B cell (primary cell): ENCODE measurements around the gene AXL. TPM values are rescaled to one million over a fixed set of nuclear protein-coding genes. Genes with fewer than 3 reads are reported as not detected.

Experiments used
- ATAC-seq: fragments of 200-7000 bp; cut with Tn5 transposase; one replicate; pipeline ENCODE4 v1.10.0; 2021; ENCODE audit warnings: low read depth, mild to moderate bottlenecking, moderate number of reproducible peaks, moderate library complexity
- CTCF ChIA-PET: fragments of 350-600 bp; sonication (Branson Sonifier 250); formaldehyde crosslinking; loops from one replicate; lab custom pipeline; 2021; ENCODE audit warnings: antibody characterized with exemption, inconsistent platforms; lab: Charles Lee
- POLR2A ChIA-PET: fragments of 350-600 bp; sonication (Branson Sonifier 250); formaldehyde crosslinking; loops from one replicate; lab custom pipeline; 2021; ENCODE audit warnings: antibody characterized with exemption; lab: Charles Lee
- DNase-seq: peaks from one replicate; pipeline ENCODE4 v3.0.0; 2013
- H2AFZ ChIP-seq: 2 replicates; pipeline ENCODE4 v1.6.1; 2012; ENCODE audit warnings: mild to moderate bottlenecking, low read depth, low read length; ENCODE audit not compliant: insufficient read depth, poor library complexity, severe bottlenecking
- H3K27ac ChIP-seq, 2 donors: 1 replicate in 1 of 2; 2 replicates in 1 of 2; pipeline ENCODE4 v1.5.1; 2012 to 2013; ENCODE audit warnings: low read length in 2 of 2, mild to moderate bottlenecking in 2 of 2, moderate library complexity in 1 of 2
- H3K27me3 ChIP-seq, 4 experiments: fragments of 200-600 bp in 1 of 4; sonication (generic) in 1 of 4; replicated peaks in 1 of 4; 1 replicate in 2 of 4; 2 replicates in 2 of 4; pipeline versions ENCODE4 v1.6.1 to v1.7.0; 2013 to 2016; ENCODE audit warnings: low read length in 3 of 4, mild to moderate bottlenecking in 2 of 4, mixed read lengths in 1 of 4, moderate library complexity in 1 of 4; ENCODE audit not compliant: insufficient read depth in 4 of 4, control insufficient read depth in 3 of 4; ENCODE audit errors: control extremely low read depth in 1 of 4
- H3K36me3 ChIP-seq, 2 experiments: replicated peaks in 1 of 2; 1 replicate in 1 of 2; 2 replicates in 1 of 2; pipeline versions ENCODE4 v1.6.1 to v1.7.1; 2013; ENCODE audit warnings: low read length in 1 of 2; ENCODE audit not compliant: insufficient read depth in 2 of 2, control insufficient read depth in 1 of 2; ENCODE audit errors: control extremely low read depth in 1 of 2, extremely low read depth in 1 of 2
- H3K4me1 ChIP-seq, 2 donors: fragments of 200-600 bp in 1 of 2; sonication (generic) in 1 of 2; 1 replicate in 1 of 2; 2 replicates in 1 of 2; pipeline versions ENCODE4 v1.5.1 to v1.6.1; 2013 to 2017; ENCODE audit warnings: low read length in 2 of 2; ENCODE audit not compliant: control insufficient read depth in 2 of 2, insufficient read depth in 2 of 2
- H3K4me2 ChIP-seq: replicated peaks from 2 replicates; pipeline ENCODE3; 2012; ENCODE audit warnings: mild to moderate bottlenecking, low read depth, low read length; ENCODE audit not compliant: poor library complexity, severe bottlenecking
- H3K4me3 ChIP-seq, 5 experiments: fragments of 200-600 bp in 1 of 5; sonication (generic) in 1 of 5; 1 replicate in 3 of 5; 2 replicates in 2 of 5; pipeline versions ENCODE4 v1.5.1 to v1.7.0; 2011 to 2016; ENCODE audit warnings: low read length in 4 of 5, mild to moderate bottlenecking in 4 of 5, low read depth in 2 of 5, control low read depth in 1 of 5, moderate library complexity in 1 of 5; ENCODE audit not compliant: insufficient read depth in 1 of 5; ENCODE audit errors: control extremely low read depth in 1 of 5, extremely low read depth in 1 of 5
- H3K79me2 ChIP-seq: fragments of 200-600 bp; sonication (generic); one replicate; pipeline ENCODE4 v1.6.0; 2016; ENCODE audit warnings: low read length; ENCODE audit not compliant: control insufficient read depth, insufficient read depth
- H3K9ac ChIP-seq: fragments of 200-600 bp; sonication (generic); 2 replicates; pipeline ENCODE4 v1.6.1; 2017; ENCODE audit warnings: mild to moderate bottlenecking, low read length, moderate library complexity
- H3K9me3 ChIP-seq, 3 donors: one replicate each; pipeline versions ENCODE4 v1.6.1 to v1.7.1; 2013; ENCODE audit warnings: low read length in 2 of 3; ENCODE audit not compliant: control insufficient read depth in 2 of 3, insufficient read depth in 1 of 3; ENCODE audit errors: control extremely low read depth in 1 of 3
- H4K20me1 ChIP-seq: 2 replicates; pipeline ENCODE4 v1.6.0; 2012; ENCODE audit warnings: mild to moderate bottlenecking, low read length; ENCODE audit not compliant: insufficient read depth, control insufficient read depth, poor library complexity, severe bottlenecking
- H3K27ac Mint-ChIP-seq: one replicate; pipeline ENCODE4 v1.8.0; 2021; ENCODE audit warnings: mixed read lengths
- H3K27me3 Mint-ChIP-seq: one replicate; pipeline ENCODE4 v1.8.0; 2021; ENCODE audit warnings: mixed read lengths
- H3K4me1 Mint-ChIP-seq: one replicate; pipeline ENCODE4 v1.8.0; 2021; ENCODE audit warnings: mixed read lengths
- H3K4me3 Mint-ChIP-seq: one replicate; pipeline ENCODE4 v1.8.0; 2021; ENCODE audit warnings: mixed read lengths
- H3K9me3 Mint-ChIP-seq: one replicate; pipeline ENCODE4 v1.8.0; 2022; ENCODE audit warnings: mixed read lengths; ENCODE audit not compliant: insufficient read depth
- CTCF ChIP-seq: fragments of 200-600 bp; IDR thresholded peaks from one replicate; pipeline ENCODE4 v1.8.0; 2022; ENCODE audit warnings: antibody characterized with exemption, mild to moderate bottlenecking
- EZH2 ChIP-seq: IDR thresholded peaks from 2 replicates; pipeline ENCODE4 v1.6.1; 2012; ENCODE audit warnings: borderline replicate concordance, low read depth, mild to moderate bottlenecking, moderate library complexity, low read length; ENCODE audit not compliant: insufficient read depth, poor library complexity, severe bottlenecking
- WGBS: methylation state at CpG from one replicate; pipeline ENCODE4 v1.1.5; 2013; ENCODE audit warnings: missing lambda C conversion rate; ENCODE audit not compliant: insufficient coverage; 5-methylcytosine and 5-hydroxymethylcytosine counted together
- intact Hi-C: fragments of 100-400 bp; cut with micrococcal nuclease; formaldehyde crosslinking; loops from one replicate; pipeline ENCODE4 v1.10.0; 2022
- polyA plus RNA-seq: library from polyadenylated mRNA; depleted of rRNA; stranded (reverse); fragments of >200 nt; gene quantifications from 2 replicates; pipeline ENCODE4 v1.2.3, GENCODE V29; 2012
- total RNA-seq, 2 donors: library from RNA; stranded (reverse); fragments of 120-200 nt in 1 of 2; gene quantifications; 1 replicate in 1 of 2; 2 replicates in 1 of 2; pipeline versions ENCODE4 v1.2.3 to v1.2.4, GENCODE V29; 2013 to 2022

The AXL gene
- total and polyA plus RNA-seq, 2 donors (not counting 1 experiment from before 2014, with no cell fraction given), result not detected

- Mint-ChIP-seq H3K9me3 (no peaks in the 10 kb centered on the region), H3K4me1 (peaks cover 2% of the 10 kb centered on the region), H3K27me3 (peaks cover 37% of the 10 kb centered on the region), H3K27ac (no peak overlapping the region), H3K4me3 (no peak overlapping the region)
- ChIA-PET CTCF (no interaction called here), POLR2A (no interaction called here)
- Histone ChIP-seq H3K27ac (no peak overlapping the region), H3K79me2 (no peaks in the 10 kb centered on the region), H4K20me1 (no peaks in the 10 kb centered on the region), H3K36me3 (no peaks in the 10 kb centered on the region), H3K9me3 (no peaks in the 10 kb centered on the region), H3K4me3 (no peak overlapping the region), H3K4me2 (no peak overlapping the region), H2AFZ (no peak overlapping the region), H3K9ac (no peak overlapping the region), H3K4me1 (no peaks in the 10 kb centered on the region), H3K27me3 (peaks cover 0 to 15% (median 3%) of the 10 kb centered on the region in 4 experiments)
- intact Hi-C loops, result no loop called here
- WGBS, result 90% methylated on average over 7 of the region's 7 CpGs
- TF ChIP-seq CTCF, result no peak
- TF ChIP-seq EZH2, result no peak
- ATAC-seq, result no peak
- no peak for DNase-seq
These were observed 1.3 kb upstream of the AXL start for GRCh38 chr19:41217741-41218140.

GRCh38 chr19:41218249-41218614 lies 791 bp upstream of the AXL start:
- ATAC-seq, result no peak
- H3K9ac ChIP-seq, result no peak overlapping the region

More at GRCh38 chr19:41218249-41218614, 791 bp upstream of the AXL start:
- no peak overlapping the region for H3K27ac ChIP-seq
- H3K9me3 ChIP-seq, result no peaks in the 10 kb centered on the region
- H4K20me1 ChIP-seq, result no peaks in the 10 kb centered on the region
- intact Hi-C loops, result no loop called here
- H3K4me3 Mint-ChIP-seq, result no peak overlapping the region
- DNase-seq, result no peak
- TF ChIP-seq CTCF (no peak), EZH2 (no peak)
- no peaks in the 10 kb centered on the region for H3K79me2 ChIP-seq
- no peak overlapping the region for H3K27ac Mint-ChIP-seq
- H3K27me3 Mint-ChIP-seq, result peaks cover 41% of the 10 kb centered on the region
- no peak overlapping the region for H3K4me2 ChIP-seq
- H3K27me3 ChIP-seq, result peaks cover 0 to 15% (median 3%) of the 10 kb centered on the region in 4 experiments
- peaks cover 2% of the 10 kb centered on the region for H3K4me1 Mint-ChIP-seq
- POLR2A ChIA-PET, result no interaction called here
- H3K36me3 ChIP-seq, result no peaks in the 10 kb centered on the region
- no peak overlapping the region for H3K4me3 ChIP-seq
- no peaks in the 10 kb centered on the region for H3K4me1 ChIP-seq
- 72% methylated on average over 5 of the region's 7 CpGs for WGBS
- no peak overlapping the region for H2AFZ ChIP-seq
- CTCF ChIA-PET, result no interaction called here
- H3K9me3 Mint-ChIP-seq, result no peaks in the 10 kb centered on the region
